HG02642 (cell line): ENCODE data around the gene EMC10.

Source experiments
- ATAC-seq: cut with Tn5 transposase; IDR thresholded peaks from one replicate; pipeline ENCODE4 v1.9.1; 2021; ENCODE audit warnings: mild to moderate bottlenecking; ENCODE audit not compliant: unreplicated experiment, poor library complexity

The EMC10 gene

DNA sequence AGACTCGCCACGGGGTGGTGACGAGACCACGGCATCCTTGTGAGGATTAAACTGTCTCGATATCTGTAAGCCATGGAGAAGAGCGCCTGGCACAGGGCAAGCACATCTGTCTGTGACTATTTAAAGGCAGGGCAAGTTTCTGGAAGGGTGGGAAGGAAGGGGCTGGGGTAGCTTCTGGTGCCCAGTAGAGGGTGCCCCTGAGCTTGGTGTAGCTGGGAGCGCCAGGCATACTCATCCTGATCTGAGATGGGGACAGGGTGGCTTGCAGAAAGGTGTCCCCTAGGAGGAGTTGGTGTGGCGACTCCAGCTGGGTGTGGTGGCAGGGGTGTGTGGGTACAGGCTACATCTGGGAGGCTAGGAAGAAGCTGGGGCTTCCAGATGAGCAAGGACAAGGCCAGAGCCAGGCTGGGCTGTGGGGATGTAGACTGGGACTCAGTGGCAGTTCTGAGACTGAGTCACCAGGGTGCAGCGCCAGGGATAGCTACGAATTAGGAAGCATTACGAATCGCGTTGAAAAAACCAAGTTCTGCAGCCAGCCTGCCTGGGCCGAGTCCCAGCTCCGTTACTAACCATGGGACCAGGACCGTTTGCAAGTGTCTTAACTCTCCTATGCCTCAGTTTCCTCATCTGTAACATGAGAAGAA is 60.5 kb downstream of the EMC10 start:
- ATAC-seq, result no peak

DNA sequence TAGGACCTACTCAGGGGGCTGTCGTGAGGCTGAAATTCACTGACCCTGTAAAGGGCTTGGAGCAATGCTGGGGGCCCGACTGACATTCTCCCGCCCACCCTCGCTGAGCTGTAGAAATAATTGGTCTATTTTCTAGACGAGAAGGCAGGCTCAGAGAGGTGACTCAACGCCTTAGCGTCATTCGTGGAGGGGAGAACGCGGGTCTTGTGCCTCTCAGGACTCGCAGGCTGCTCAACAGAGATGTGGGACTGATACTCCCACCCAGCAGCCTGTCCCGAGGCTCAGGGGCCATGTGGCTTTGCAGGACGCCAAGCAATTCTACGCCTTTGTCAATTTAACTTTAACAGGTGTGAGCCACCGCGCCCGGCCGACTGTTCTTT is 61.0 kb downstream of the EMC10 start:
- ATAC-seq, result no peak

DNA sequence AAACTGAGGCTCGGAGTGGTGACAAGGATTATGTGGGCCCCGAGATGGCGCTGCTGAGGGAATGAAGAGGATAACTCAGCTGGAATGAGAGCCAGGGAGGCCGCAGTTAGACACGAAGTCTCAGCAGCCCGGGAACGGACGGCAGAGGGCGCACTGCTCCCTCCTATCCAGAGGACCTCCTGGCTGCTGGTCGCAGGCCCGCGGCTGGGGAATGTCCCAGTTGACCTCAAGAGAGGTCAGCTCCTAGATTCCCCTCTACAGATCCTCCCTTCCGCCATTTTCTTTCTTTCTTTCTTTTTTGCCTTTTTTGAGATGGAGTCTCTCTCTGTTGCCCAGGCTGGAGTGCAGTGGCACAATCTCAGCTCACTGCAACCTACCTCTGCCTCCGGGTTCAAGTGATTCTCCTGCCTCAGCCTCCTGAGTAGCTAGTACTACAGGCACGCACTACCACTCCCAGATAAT is 61.5 kb downstream of the EMC10 start:
- no peak for ATAC-seq
